Thyroid gland (tissue), 4 donors: ENCODE data around the gene PGP.

Source experiments
- CTCF ChIP-seq, 6 experiments: fragments of 200-600 bp in 3 of 6; fragments of 450-650 bp in 3 of 6; sonication (generic) in 3 of 6; IDR thresholded peaks; one replicate each; pipeline ENCODE4 v1.5.1; 2016 to 2019; ENCODE audit warnings: antibody characterized with exemption in 6 of 6, mild to moderate bottlenecking in 2 of 6, inconsistent platforms in 1 of 6, moderate library complexity in 1 of 6
- POLR2A ChIP-seq, 2 donors: fragments of 450-650 bp; IDR thresholded peaks; one replicate each; pipeline ENCODE4 v1.6.1; 2017; ENCODE audit warnings: antibody characterized with exemption in 2 of 2, mild to moderate bottlenecking in 2 of 2, moderate library complexity in 1 of 2

- TF ChIP-seq CTCF (IDR thresholded peaks at IDR 0.05) (no peak), POLR2A (IDR thresholded peaks at IDR 0.05) (no peak)
These were observed 35.1 kb downstream of the PGP start for GRCh38 chr16:2179576-2179975.
